Measurements from ENCODE around the gene RAB20. TPM values are rescaled to one million over a fixed set of nuclear protein-coding genes. Genes with fewer than 3 reads are reported as not detected.

RAB20 gene
- total RNA-seq, 1 experiment from 2014 or later, result 10.6 TPM

- TF ChIP-seq, protein P1, sequence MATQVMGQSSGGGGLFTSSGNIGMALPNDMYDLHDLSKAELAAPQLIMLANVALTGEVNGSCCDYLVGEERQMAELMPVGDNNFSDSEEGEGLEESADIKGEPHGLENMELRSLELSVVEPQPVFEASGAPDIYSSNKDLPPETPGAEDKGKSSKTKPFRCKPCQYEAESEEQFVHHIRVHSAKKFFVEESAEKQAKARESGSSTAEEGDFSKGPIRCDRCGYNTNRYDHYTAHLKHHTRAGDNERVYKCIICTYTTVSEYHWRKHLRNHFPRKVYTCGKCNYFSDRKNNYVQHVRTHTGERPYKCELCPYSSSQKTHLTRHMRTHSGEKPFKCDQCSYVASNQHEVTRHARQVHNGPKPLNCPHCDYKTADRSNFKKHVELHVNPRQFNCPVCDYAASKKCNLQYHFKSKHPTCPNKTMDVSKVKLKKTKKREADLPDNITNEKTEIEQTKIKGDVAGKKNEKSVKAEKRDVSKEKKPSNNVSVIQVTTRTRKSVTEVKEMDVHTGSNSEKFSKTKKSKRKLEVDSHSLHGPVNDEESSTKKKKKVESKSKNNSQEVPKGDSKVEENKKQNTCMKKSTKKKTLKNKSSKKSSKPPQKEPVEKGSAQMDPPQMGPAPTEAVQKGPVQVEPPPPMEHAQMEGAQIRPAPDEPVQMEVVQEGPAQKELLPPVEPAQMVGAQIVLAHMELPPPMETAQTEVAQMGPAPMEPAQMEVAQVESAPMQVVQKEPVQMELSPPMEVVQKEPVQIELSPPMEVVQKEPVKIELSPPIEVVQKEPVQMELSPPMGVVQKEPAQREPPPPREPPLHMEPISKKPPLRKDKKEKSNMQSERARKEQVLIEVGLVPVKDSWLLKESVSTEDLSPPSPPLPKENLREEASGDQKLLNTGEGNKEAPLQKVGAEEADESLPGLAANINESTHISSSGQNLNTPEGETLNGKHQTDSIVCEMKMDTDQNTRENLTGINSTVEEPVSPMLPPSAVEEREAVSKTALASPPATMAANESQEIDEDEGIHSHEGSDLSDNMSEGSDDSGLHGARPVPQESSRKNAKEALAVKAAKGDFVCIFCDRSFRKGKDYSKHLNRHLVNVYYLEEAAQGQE (IDR thresholded peaks at IDR 0.05; ENCODE audit: low read depth), result no peak
- TF ChIP-seq EZH2 (IDR thresholded peaks at IDR 0.05) (no peak), SIN3A (IDR thresholded peaks at IDR 0.05; ENCODE audit: low read depth) (no peak), JUND (IDR thresholded peaks at IDR 0.05) (no peak), TCF7L2 (IDR thresholded peaks at IDR 0.05; ENCODE audit: borderline replicate concordance, extremely low read depth, insufficient read depth, insufficient read length) (no peak)
- TF ChIP-seq, protein P2, sequence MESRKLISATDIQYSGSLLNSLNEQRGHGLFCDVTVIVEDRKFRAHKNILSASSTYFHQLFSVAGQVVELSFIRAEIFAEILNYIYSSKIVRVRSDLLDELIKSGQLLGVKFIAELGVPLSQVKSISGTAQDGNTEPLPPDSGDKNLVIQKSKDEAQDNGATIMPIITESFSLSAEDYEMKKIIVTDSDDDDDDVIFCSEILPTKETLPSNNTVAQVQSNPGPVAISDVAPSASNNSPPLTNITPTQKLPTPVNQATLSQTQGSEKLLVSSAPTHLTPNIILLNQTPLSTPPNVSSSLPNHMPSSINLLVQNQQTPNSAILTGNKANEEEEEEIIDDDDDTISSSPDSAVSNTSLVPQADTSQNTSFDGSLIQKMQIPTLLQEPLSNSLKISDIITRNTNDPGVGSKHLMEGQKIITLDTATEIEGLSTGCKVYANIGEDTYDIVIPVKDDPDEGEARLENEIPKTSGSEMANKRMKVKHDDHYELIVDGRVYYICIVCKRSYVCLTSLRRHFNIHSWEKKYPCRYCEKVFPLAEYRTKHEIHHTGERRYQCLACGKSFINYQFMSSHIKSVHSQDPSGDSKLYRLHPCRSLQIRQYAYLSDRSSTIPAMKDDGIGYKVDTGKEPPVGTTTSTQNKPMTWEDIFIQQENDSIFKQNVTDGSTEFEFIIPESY (IDR thresholded peaks at IDR 0.05; ENCODE audit: extremely low read depth, insufficient replicate concordance, low read length), result no peak
- TF ChIP-seq, protein P3, sequence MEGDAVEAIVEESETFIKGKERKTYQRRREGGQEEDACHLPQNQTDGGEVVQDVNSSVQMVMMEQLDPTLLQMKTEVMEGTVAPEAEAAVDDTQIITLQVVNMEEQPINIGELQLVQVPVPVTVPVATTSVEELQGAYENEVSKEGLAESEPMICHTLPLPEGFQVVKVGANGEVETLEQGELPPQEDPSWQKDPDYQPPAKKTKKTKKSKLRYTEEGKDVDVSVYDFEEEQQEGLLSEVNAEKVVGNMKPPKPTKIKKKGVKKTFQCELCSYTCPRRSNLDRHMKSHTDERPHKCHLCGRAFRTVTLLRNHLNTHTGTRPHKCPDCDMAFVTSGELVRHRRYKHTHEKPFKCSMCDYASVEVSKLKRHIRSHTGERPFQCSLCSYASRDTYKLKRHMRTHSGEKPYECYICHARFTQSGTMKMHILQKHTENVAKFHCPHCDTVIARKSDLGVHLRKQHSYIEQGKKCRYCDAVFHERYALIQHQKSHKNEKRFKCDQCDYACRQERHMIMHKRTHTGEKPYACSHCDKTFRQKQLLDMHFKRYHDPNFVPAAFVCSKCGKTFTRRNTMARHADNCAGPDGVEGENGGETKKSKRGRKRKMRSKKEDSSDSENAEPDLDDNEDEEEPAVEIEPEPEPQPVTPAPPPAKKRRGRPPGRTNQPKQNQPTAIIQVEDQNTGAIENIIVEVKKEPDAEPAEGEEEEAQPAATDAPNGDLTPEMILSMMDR (IDR thresholded peaks at IDR 0.05 in 2 of 3, conservative IDR thresholded peaks at IDR 0.05 in 1 of 3; ENCODE audit: borderline replicate concordance in 1 of 3, insufficient read depth in 1 of 3, low read depth in 2 of 3, low read length in 2 of 3), result no peak
Measured at GRCh38 chr13:110539894-110540293, 21.6 kb downstream of the RAB20 start (continued).

Measured in HCT116 (cell line).